ENCODE measurements around the gene PCDH9.

DNA sequence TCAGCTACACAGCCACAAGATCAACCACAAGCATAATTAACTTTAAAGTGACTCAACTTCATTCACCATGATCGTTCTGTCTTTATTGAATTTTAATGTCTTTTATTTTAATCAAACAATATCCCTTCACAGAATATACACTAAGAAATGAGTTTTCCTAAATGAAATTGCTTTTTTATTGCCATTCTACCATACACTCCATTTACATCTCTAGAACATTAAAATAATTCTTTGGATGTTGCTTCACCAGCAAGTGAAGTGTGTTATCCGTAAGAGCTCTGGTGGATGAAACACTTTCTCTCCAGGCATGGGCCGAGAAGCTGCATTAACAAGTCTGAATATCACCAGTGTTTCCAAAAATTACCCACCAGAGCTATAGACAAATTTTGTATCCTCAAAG, 789.2 kb downstream of the PCDH9 start:
- TF ChIP-seq POLR2AphosphoS5 (IDR thresholded peaks at IDR 0.05) (no peak), CTCF (IDR thresholded peaks at IDR 0.05) (no peak), POLR2A (IDR thresholded peaks at IDR 0.05) (no peak), EP300 (IDR thresholded peaks at IDR 0.05) (no peak)

Data from upper lobe of left lung (tissue), 4 donors.